A549 (cell line): ENCODE results near the gene GSTA2.
"Not testable (repeated sequence)": the region's sequence is repeated elsewhere in the genome, so short reads cannot be mapped to it uniquely, and the experiment has no call there.

Source experiments
- CEBPB ChIP-seq, 2 experiments: fragments of >200 bp in 1 of 2; sonication (Bioruptor Twin) in 1 of 2; formaldehyde crosslinking in 1 of 2; IDR thresholded peaks; 2 replicates each; pipeline ENCODE4 v1.6.1; 2012 to 2016
- CHD4 ChIP-seq: fragments of 200-600 bp; sonication (generic); IDR thresholded peaks from 2 replicates; pipeline ENCODE4 v1.6.1; 2016; ENCODE audit warnings: antibody characterized with exemption, mild to moderate bottlenecking, borderline replicate concordance
- EP300 ChIP-seq, 2 experiments: fragments of >200 bp; sonication (Bioruptor Twin); formaldehyde crosslinking; IDR thresholded peaks; 2 replicates in 1 of 2; 3 replicates in 1 of 2; pipeline ENCODE4 v1.6.1; 2016 to 2017
- JUNB ChIP-seq: fragments of >200 bp; sonication (Bioruptor Twin); formaldehyde crosslinking; IDR thresholded peaks from 2 replicates; pipeline ENCODE4 v1.6.1; 2016
- MAFK ChIP-seq: fragments of 450-650 bp; IDR thresholded peaks from 2 replicates; pipeline ENCODE4 v1.6.1; 2014; ENCODE audit not compliant: partially characterized antibody
- MYC ChIP-seq: IDR thresholded peaks from 2 replicates; pipeline ENCODE4 v1.6.1; 2012; ENCODE audit warnings: mild to moderate bottlenecking, inconsistent platforms, low read length, improper control_type of control experiment, borderline replicate concordance
- NPAS2 ChIP-seq: fragments of 250-450 bp; sonication (Bioruptor Pico); IDR thresholded peaks from 2 replicates; pipeline ENCODE4 v1.8.0; 2022; ENCODE audit warnings: mild to moderate bottlenecking, moderate library complexity, borderline replicate concordance
- NR3C1 ChIP-seq: fragments of >200 bp; sonication (Bioruptor Twin); formaldehyde crosslinking; IDR thresholded peaks from 3 replicates; pipeline ENCODE4 v1.6.1; 2017
- POLR2A ChIP-seq: IDR thresholded peaks from 2 replicates; pipeline ENCODE4 v1.6.1; 2012; ENCODE audit warnings: mild to moderate bottlenecking, low read length
- TF ChIP-seq, protein P1 (sequence below): IDR thresholded peaks from 2 replicates; pipeline ENCODE4 v1.6.1; 2012; ENCODE audit warnings: low read depth, borderline replicate concordance

GRCh38 chr6:52704781-52705502 lies 58.3 kb downstream of the GSTA2 start:
- not testable (repeated sequence) for TF ChIP-seq MYC; MAFK; POLR2A; NR3C1; NPAS2 (CRISPR knock-in tag); CEBPB (IDR thresholded peaks at IDR 0.05); EP300 (IDR thresholded peaks at IDR 0.05); JUNB; CHD4
- TF ChIP-seq, protein P1, sequence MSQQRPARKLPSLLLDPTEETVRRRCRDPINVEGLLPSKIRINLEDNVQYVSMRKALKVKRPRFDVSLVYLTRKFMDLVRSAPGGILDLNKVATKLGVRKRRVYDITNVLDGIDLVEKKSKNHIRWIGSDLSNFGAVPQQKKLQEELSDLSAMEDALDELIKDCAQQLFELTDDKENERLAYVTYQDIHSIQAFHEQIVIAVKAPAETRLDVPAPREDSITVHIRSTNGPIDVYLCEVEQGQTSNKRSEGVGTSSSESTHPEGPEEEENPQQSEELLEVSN = not testable (repeated sequence)
